Measurements from ENCODE around the gene PRPSAP1. TPM values are rescaled to one million over a fixed set of nuclear protein-coding genes. Genes with fewer than 3 reads are reported as not detected.

Gene PRPSAP1
- total RNA-seq, 2 experiments from 2014 or later: 28.1 to 29.9 TPM

DNA sequence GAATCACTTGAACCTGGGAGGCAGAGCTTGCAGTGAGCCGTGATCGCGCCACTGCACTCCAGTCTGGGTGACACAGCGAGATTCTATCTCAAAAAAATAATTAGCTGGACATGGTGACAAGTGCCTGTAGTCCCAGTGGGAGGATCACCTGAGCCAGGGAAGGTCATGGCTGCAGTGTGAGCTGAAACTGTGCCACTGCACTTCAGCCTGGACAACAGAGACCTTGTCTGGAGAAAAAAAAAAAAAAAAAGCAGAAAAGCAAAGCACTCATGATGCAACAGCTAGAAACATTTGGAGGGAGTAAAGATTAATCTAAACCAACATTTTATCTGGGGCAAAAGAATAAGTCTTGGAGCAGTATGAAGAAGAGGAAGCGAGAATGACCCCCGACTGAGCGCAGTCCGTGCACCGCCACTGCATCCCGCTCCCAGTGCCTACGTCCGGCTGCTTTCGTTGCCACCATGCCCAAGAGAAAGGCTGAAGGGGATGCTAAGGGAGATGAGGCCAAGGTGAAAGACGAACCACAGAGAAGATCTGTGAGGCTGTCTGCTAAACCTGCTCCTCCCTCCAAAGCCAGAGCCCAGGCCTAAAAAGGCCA, 8.2 kb downstream of the PRPSAP1 start:
- DNase-seq (no peak), ATAC-seq (no peak)
- intact Hi-C loops (cut with micrococcal nuclease): no loop called here
- H3K9me3 Mint-ChIP-seq: no peaks in the 10 kb centered on the region
- CTCF ChIA-PET: interaction anchor here (1.3 to 1.5 kb wide), 2 partner anchors 52 to 63 kb away, joined by 4 read pairs; no protein-coding TSS in a partner anchor
- H3K36me3 Mint-ChIP-seq (ENCODE audit: low read depth): peaks cover 22% of the 10 kb centered on the region
- POLR2A ChIA-PET: no interaction called here
- no peak overlapping the region for H3K4me3 Mint-ChIP-seq
- no peaks in the 10 kb centered on the region for H3K27me3 Mint-ChIP-seq
- TF ChIP-seq, protein P1, sequence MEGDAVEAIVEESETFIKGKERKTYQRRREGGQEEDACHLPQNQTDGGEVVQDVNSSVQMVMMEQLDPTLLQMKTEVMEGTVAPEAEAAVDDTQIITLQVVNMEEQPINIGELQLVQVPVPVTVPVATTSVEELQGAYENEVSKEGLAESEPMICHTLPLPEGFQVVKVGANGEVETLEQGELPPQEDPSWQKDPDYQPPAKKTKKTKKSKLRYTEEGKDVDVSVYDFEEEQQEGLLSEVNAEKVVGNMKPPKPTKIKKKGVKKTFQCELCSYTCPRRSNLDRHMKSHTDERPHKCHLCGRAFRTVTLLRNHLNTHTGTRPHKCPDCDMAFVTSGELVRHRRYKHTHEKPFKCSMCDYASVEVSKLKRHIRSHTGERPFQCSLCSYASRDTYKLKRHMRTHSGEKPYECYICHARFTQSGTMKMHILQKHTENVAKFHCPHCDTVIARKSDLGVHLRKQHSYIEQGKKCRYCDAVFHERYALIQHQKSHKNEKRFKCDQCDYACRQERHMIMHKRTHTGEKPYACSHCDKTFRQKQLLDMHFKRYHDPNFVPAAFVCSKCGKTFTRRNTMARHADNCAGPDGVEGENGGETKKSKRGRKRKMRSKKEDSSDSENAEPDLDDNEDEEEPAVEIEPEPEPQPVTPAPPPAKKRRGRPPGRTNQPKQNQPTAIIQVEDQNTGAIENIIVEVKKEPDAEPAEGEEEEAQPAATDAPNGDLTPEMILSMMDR (IDR thresholded peaks at IDR 0.05): no peak
- H3K27ac Mint-ChIP-seq: no peak overlapping the region
- no peaks in the 10 kb centered on the region for H3K4me1 Mint-ChIP-seq (ENCODE audit: low read depth)

DNA sequence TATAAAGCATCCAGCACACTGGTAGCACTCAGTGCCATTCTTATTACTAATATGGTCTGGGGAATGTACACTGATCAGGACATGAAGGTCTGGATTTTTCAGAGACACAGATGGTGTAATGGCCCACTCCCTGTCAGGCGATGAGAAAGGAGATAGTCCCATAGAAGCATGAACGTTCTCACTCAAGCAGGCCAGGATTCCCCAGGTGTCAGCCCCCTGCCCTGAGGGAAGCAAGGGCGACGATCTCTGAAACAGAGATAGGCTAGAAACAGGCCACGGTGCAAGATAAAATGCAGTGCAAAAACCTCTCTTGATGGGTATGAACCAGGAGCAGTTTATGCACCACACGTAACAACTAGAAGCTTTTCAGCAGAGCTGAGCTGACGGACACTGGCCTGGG, 10.6 kb downstream of the PRPSAP1 start:
- DNase-seq: no peak
- H3K4me3 Mint-ChIP-seq: no peak overlapping the region
- H3K4me1 Mint-ChIP-seq (ENCODE audit: low read depth): no peaks in the 10 kb centered on the region
- no peak overlapping the region for H3K27ac Mint-ChIP-seq
- H3K27me3 Mint-ChIP-seq: no peaks in the 10 kb centered on the region
- no peaks in the 10 kb centered on the region for H3K9me3 Mint-ChIP-seq
- TF ChIP-seq, protein P1 (IDR thresholded peaks at IDR 0.05): no peak
- no peak for ATAC-seq
- ChIA-PET POLR2A (interaction anchor here (0.6 kb wide), 1 partner anchor 110 kb away, joined by 3 read pairs; the partner anchor contains the start of gene UBE2O), CTCF (no interaction called here)
- peaks cover 25% of the 10 kb centered on the region for H3K36me3 Mint-ChIP-seq (ENCODE audit: low read depth)
- intact Hi-C loops (cut with micrococcal nuclease): no loop called here

DNA sequence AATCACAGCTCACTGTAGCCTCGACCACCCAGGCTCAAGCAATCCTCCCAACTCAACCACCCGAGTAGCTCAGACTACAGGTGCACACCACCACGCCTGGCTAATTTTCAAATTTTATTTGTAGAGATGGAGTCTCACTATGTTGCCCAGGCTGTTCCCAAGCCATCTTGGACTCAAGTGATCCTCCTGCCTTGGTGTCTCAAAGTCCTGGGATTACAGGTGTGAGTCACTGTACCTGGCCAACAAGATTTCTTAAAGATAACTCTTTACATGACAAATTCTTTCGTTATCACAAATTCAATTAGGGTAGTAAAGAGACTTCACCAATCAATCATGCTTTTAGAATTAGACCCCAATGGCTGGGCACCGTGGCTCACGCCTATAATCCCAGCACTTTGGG, 12.4 kb downstream of the PRPSAP1 start:
- no peaks in the 10 kb centered on the region for H3K27me3 Mint-ChIP-seq
- ATAC-seq: no peak
- intact Hi-C loops (cut with micrococcal nuclease): no loop called here
- TF ChIP-seq, protein P1 (IDR thresholded peaks at IDR 0.05): no peak
- ChIA-PET CTCF (no interaction called here), POLR2A (no interaction called here)
- H3K27ac Mint-ChIP-seq: no peak overlapping the region
- H3K4me1 Mint-ChIP-seq (ENCODE audit: low read depth): peaks cover 3% of the 10 kb centered on the region
- peaks cover 18% of the 10 kb centered on the region for H3K36me3 Mint-ChIP-seq (ENCODE audit: low read depth)
- no peaks in the 10 kb centered on the region for H3K9me3 Mint-ChIP-seq
- no peak overlapping the region for H3K4me3 Mint-ChIP-seq
- DNase-seq: no peak

DNA sequence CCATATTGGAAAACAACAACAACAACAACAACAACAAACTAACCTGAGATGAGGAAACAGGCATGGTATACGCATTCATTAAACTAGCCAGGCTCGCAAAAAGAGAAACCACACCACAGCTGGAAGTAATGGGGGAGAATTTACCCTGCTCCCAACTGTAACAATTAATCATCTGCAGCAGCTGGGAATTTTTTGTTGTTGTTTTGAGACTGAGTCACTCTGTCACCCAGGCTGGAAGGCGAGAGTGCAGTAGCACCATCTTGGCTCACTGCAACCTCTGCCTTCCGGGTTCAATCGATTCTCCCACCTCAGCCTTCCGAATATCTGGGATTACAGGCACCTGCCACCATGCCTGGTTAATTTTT, 16.3 kb downstream of the PRPSAP1 start:
- DNase-seq: no peak
- no peaks in the 10 kb centered on the region for H3K9me3 Mint-ChIP-seq
- ChIA-PET POLR2A (interaction anchor here (0.6 to 2.2 kb wide), 2 partner anchors 16 to 102 kb away, joined by 3 to 7 read pairs; partner anchors contain the start of gene PRPSAP1), CTCF (no interaction called here)
- ATAC-seq: no peak
- TF ChIP-seq, protein P1 (IDR thresholded peaks at IDR 0.05): no peak
- H3K27me3 Mint-ChIP-seq: no peaks in the 10 kb centered on the region
- H3K4me1 Mint-ChIP-seq (ENCODE audit: low read depth): peaks cover 3% of the 10 kb centered on the region
- peaks cover 12% of the 10 kb centered on the region for H3K36me3 Mint-ChIP-seq (ENCODE audit: low read depth)
- no peak overlapping the region for H3K4me3 Mint-ChIP-seq
- intact Hi-C loops (cut with micrococcal nuclease): no loop called here
- H3K27ac Mint-ChIP-seq: no peak overlapping the region

DNA sequence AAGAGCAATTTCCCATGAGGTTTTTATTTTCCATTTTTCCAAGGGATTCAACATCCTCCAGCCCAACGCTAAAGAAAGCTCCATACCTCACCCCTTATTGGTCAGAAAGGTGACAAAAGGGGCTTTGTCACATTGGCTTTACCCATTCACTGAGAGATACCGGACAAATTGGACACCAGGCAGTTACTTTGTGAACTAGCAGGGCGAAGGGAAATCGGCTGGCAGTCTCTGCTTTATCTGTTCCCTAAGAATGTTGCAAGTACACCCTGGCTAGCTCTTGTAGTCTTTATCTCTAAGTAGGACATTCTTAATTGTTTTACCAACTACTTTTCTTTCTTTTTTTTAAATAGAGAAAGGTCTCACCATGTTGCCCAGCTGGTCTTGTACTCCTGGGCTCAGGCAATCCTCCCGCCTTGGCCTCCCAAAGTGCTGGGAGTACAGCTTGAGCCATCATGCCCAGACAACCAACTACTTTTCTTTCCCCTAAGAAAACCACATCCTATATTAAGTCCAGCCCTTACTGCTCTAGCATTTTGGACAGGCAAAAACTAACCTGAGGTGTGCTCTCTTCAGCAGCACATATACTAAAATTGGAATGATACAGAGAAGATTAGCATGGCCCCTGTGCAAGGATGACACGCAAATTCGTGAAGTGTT, 16.8 kb downstream of the PRPSAP1 start:
- H3K27ac Mint-ChIP-seq: no peak overlapping the region
- peaks cover 3% of the 10 kb centered on the region for H3K4me1 Mint-ChIP-seq (ENCODE audit: low read depth)
- no peak overlapping the region for H3K4me3 Mint-ChIP-seq
- ChIA-PET POLR2A (interaction anchor here (2.2 kb wide), 1 partner anchor 17 kb away, joined by 7 read pairs; the partner anchor contains the start of gene PRPSAP1), CTCF (interaction anchor here (1.6 kb wide), 1 partner anchor 61 kb away, joined by 4 read pairs; no protein-coding TSS in a partner anchor)
- peaks cover 9% of the 10 kb centered on the region for H3K36me3 Mint-ChIP-seq (ENCODE audit: low read depth)
- TF ChIP-seq, protein P1 (IDR thresholded peaks at IDR 0.05): no peak
- intact Hi-C loops (cut with micrococcal nuclease): no loop called here
- H3K27me3 Mint-ChIP-seq: no peaks in the 10 kb centered on the region
- no peaks in the 10 kb centered on the region for H3K9me3 Mint-ChIP-seq
- no peak for DNase-seq
- no peak for ATAC-seq

Data from activated CD8-positive, alpha-beta T cell treated with anti-CD3 and anti-CD28 coated beads for 36 hours (primary cell).